HUES48 (cell line): ENCODE results near the gene ATP4A.
"Not testable (repeated sequence)": the region's sequence is repeated elsewhere in the genome, so short reads cannot be mapped to it uniquely, and the experiment has no call there.

Source experiments
- H3K27ac ChIP-seq: one replicate; pipeline ENCODE4 v1.7.0; 2013; ENCODE audit warnings: low read depth, low read length, inconsistent platforms
- H3K27me3 ChIP-seq: 2 replicates; pipeline ENCODE4 v1.6.1; 2013; ENCODE audit warnings: mild to moderate bottlenecking, low read length; ENCODE audit not compliant: control insufficient read depth, insufficient read depth
- H3K36me3 ChIP-seq: 2 replicates; pipeline ENCODE4 v1.6.1; 2013; ENCODE audit warnings: low read length; ENCODE audit not compliant: control insufficient read depth, insufficient read depth
- H3K4me1 ChIP-seq: 2 replicates; pipeline ENCODE4 v1.6.1; 2013; ENCODE audit warnings: mild to moderate bottlenecking, low read length; ENCODE audit not compliant: control insufficient read depth, insufficient read depth
- H3K4me3 ChIP-seq: 2 replicates; pipeline ENCODE4 v1.5.1; 2013; ENCODE audit warnings: mild to moderate bottlenecking, low read depth, low read length
- H3K9ac ChIP-seq: 2 replicates; pipeline ENCODE4 v1.6.1; 2013; ENCODE audit warnings: mild to moderate bottlenecking, low read depth, low read length, moderate library complexity
- H3K9me3 ChIP-seq: 2 replicates; pipeline ENCODE4 v1.6.1; 2013; ENCODE audit warnings: low read length; ENCODE audit not compliant: control insufficient read depth, insufficient read depth

Gene ATP4A

DNA sequence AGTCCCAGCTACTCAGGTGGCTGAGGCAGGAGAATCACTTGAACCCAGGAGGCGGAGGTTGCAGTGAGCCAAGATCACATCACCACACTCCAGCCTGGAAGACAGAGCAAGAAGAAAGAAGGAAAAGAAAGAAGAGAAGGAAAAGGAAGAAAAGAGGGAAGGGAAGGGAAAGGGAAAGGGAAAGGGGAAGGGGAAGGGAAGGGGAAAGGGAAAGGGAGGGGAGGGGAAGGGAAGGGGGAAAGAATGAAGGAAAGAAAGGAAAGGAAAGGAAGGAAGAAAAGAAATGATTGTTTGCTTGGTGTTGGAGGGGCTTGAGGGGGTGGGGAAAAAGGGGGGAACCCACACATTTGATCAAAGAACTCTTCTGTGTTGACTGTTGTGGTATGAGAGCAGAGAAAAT is 32.5 kb upstream of the ATP4A start:
- Histone ChIP-seq H3K36me3 (no peaks in the 10 kb centered on the region), H3K9ac (no peak overlapping the region), H3K9me3 (no peaks in the 10 kb centered on the region), H3K27ac (no peak overlapping the region), H3K27me3 (no peaks in the 10 kb centered on the region), H3K4me1 (no peaks in the 10 kb centered on the region), H3K4me3 (no peak overlapping the region)

DNA sequence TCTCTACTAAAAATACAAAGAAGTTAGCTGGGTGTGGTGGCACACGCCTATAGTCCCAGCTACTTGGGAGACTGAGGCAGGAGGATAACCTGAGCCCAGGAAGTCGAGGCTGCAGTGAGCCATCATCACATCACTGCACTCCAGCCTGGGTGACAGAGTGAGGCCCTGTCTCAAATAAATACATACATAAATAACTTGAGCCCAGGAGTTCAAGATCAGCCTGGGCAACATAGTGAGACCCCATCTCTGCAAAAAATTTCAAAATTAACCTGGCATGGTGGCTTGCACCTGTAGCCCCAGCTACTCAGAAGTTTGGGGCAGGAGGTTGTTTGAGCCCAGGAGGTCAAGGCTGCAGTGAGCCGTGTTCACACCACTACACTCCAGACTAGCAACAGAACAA is 31.6 kb upstream of the ATP4A start:
- not testable (repeated sequence) for H3K4me3 ChIP-seq, H3K27ac ChIP-seq, H3K9me3 ChIP-seq, H3K36me3 ChIP-seq, H3K4me1 ChIP-seq, H3K9ac ChIP-seq, H3K27me3 ChIP-seq

DNA sequence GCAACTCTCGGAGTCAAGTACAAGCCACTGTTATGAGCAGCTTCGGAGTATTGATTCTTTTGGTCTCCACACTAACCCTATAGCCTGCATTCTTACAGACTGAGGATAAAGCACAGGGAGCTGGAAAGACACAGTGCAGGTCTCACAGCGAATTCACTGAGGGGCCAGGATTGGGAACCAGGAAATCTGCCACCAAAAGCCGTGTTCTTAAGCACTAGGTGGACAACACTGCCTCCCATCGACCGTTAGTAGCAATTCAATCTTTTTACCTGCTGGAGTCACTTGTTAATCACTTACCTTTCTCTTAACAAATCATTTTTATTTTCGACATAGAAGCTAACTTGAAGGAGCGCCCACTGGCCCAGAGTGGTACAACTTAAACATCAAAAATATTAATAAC is 28.8 kb upstream of the ATP4A start:
- no peaks in the 10 kb centered on the region for H3K27me3 ChIP-seq
- H3K4me1 ChIP-seq = no peaks in the 10 kb centered on the region
- H3K36me3 ChIP-seq = no peaks in the 10 kb centered on the region
- H3K27ac ChIP-seq = no peak overlapping the region
- no peak overlapping the region for H3K9ac ChIP-seq
- no peaks in the 10 kb centered on the region for H3K9me3 ChIP-seq
- H3K4me3 ChIP-seq = no peak overlapping the region

DNA sequence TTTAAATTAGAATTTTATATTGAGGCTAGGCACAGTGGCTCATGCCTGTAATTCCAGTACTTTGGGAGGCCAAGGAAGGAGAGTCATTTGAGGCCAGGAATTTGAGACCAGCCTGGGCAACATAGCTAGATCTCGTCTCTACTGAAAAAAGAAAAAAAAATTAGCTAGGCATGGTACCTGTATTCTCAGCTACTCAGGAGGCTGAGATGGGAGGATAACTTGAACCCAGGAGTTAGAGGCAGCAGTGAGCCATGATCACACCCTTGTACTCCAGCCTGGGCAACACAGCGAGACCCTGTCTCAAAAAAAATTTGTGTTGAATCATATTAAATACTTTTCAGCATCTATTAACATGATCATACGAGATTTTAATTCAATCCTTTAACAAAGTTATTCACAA is 27.4 kb upstream of the ATP4A start:
- H3K36me3 ChIP-seq = no peaks in the 10 kb centered on the region
- no peak overlapping the region for H3K9ac ChIP-seq
- no peak overlapping the region for H3K27ac ChIP-seq
- H3K27me3 ChIP-seq = no peaks in the 10 kb centered on the region
- no peaks in the 10 kb centered on the region for H3K4me1 ChIP-seq
- H3K9me3 ChIP-seq = no peaks in the 10 kb centered on the region
- no peak overlapping the region for H3K4me3 ChIP-seq

DNA sequence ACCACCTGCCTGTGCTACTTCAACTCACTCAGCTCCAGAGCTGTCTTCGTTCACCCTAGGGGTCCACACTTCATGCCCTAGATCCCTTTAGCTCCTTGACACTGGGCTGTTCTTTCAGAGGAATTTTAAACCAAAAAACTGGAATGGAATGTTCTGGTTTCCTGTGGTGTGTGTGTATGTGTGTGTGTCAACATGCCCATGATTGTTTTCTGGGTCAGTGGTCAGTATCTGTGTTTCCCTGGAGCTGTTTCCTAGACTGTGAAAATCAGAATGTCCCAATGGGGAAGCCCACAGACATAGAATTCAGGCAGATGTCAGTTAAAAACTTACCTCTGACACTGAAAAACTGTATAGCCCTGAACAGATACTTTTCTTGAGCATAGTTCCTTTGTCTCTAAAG is 23.9 kb upstream of the ATP4A start:
- Histone ChIP-seq H3K9ac (no peak overlapping the region), H3K27me3 (no peaks in the 10 kb centered on the region; the same call in 1 of the 2 replicates), H3K36me3 (no peaks in the 10 kb centered on the region), H3K4me3 (no peak overlapping the region), H3K4me1 (no peaks in the 10 kb centered on the region), H3K27ac (no peak overlapping the region), H3K9me3 (no peaks in the 10 kb centered on the region)

DNA sequence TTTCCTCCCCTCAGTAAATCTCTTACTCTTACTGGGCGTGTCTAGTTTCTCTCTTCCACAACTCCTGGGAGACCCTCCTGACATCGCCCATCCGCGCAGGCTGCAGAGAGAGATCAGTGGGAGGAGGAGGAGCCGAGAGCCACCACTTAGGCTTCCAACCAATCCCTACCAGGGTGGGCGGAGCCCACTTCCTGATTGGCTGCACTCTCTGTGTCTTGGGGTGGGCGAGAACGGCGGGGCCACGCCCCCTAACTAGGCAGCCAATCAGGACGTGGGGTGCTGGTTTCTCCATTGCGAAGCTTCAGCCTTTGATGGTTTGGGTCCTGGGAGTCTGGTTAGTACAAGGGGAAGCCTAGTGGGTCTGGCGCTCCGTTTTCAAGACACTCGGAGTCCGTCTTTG is 22.4 kb upstream of the ATP4A start, which contains the start of gene PMIS2:
Gene PMIS2, plus strand, starts transcription at position 326 of the 400 bp plus-strand sequence. CDS start 87 bp downstream, outside the sequence.
- H3K27me3 ChIP-seq = no peaks in the 10 kb centered on the region; the same call in 1 of the 2 replicates
- H3K9me3 ChIP-seq = no peaks in the 10 kb centered on the region; the same call in 1 of the 2 replicates
- no peaks in the 10 kb centered on the region for H3K4me1 ChIP-seq
- no peak within 1 kb of the TSS for H3K4me3 ChIP-seq
- H3K36me3 ChIP-seq = no peaks in the 10 kb centered on the region
- H3K9ac ChIP-seq = no peak within 1 kb of the TSS
- H3K27ac ChIP-seq = no peak within 1 kb of the TSS

DNA sequence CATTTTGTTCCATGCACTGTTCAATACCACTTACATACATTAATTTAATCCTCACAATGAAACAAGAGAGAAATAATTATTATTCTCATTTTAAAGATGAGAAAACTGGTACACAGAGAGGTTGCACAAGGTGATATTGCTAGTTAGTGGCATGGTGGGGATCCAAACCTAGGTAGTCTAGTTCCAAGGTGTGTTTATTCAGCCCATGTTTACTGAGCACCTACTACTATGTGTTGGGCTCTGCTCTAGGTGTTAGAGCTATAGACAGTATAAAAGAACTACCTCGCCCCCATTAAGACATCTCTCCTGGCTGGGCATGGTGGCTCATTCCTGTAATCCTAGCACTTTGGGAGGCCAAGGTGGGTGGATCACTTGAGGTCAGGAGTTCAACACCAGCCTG is 19.3 kb upstream of the ATP4A start:
- H3K36me3 ChIP-seq = no peaks in the 10 kb centered on the region
- H3K27me3 ChIP-seq = no peaks in the 10 kb centered on the region; the same call in 1 of the 2 replicates
- H3K9ac ChIP-seq = no peak overlapping the region
- no peak overlapping the region for H3K27ac ChIP-seq
- no peak overlapping the region for H3K4me3 ChIP-seq
- no peaks in the 10 kb centered on the region for H3K4me1 ChIP-seq
- H3K9me3 ChIP-seq = peaks cover 8% of the 10 kb centered on the region

DNA sequence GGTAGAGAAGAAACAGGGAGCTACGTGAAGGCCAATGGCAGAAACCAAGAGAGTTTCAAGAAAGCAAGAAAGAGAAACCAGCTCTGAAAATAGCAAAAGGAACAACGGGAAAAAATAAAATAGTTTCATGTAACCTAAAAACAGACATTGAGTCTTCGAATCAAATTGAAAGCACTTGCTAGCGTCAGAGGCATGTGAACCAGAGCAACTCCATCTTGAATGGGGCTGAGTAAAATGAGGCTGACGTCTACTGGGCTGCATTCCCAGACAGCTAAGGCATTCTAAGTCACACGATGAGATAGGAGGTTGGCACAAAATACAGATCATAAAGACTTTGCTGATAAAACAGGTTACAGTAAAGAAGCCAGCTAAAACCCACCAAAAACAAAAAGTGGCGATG is 15.2 kb upstream of the ATP4A start:
- H3K27me3 ChIP-seq = no peaks in the 10 kb centered on the region
- no peaks in the 10 kb centered on the region for H3K4me1 ChIP-seq
- no peak overlapping the region for H3K27ac ChIP-seq
- no peaks in the 10 kb centered on the region for H3K36me3 ChIP-seq
- no peak overlapping the region for H3K4me3 ChIP-seq
- no peak overlapping the region for H3K9ac ChIP-seq
- peaks cover 20% of the 10 kb centered on the region for H3K9me3 ChIP-seq

DNA sequence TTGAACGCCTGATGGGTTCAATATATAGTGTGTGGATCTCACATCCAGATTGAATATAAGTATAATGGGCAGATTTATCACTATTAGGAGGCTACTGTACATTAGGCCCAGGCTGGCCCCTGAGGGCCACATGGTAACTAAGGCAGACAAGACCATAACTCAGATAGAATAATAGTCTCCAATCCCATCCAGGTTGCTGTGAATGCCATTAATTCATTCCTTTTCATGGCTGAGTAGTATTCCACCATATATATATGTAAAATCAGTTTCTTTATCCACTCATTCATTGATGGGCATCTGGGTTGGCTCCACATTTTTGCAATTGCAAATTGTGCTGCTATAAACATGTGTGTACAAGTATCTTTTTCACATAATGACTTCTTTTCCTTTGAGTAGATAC is 14.5 kb upstream of the ATP4A start:
- Histone ChIP-seq H3K4me1 (no peaks in the 10 kb centered on the region), H3K9ac (no peak overlapping the region), H3K4me3 (no peak overlapping the region), H3K27me3 (no peaks in the 10 kb centered on the region), H3K9me3 (peaks cover 20% of the 10 kb centered on the region), H3K36me3 (no peaks in the 10 kb centered on the region), H3K27ac (no peak overlapping the region)

DNA sequence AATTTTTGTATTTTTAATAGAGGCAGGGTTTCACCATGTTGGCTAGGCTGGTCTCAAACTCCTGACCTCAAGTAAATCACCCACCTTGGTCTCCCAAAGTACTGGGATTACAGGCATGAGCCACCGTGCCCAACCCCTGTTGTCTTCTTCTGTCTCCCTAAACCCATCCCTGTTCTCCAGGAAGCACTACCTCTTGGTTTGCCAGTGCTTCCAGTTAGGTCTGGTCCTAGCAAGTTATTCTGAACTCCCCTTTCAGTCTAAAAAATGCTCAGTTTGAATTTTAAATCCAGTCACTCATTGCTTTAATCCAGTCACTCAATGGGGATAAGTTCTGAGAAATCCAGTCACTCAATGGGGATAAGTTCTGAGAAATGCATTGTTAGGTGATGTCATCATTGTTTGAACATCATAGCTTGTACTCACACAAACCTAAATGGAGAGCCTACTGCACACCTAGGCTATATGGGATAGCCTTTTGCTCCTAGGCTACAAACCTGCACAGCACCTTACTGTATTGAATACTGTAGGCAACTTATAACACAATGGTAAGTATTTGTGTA is 8.0 kb upstream of the ATP4A start:
- H3K4me1 ChIP-seq = no peaks in the 10 kb centered on the region
- H3K27me3 ChIP-seq = no peaks in the 10 kb centered on the region
- no peaks in the 10 kb centered on the region for H3K36me3 ChIP-seq
- H3K9ac ChIP-seq = no peak overlapping the region
- peaks cover 10% of the 10 kb centered on the region for H3K9me3 ChIP-seq
- H3K4me3 ChIP-seq = no peak overlapping the region
- H3K27ac ChIP-seq = no peak overlapping the region

DNA sequence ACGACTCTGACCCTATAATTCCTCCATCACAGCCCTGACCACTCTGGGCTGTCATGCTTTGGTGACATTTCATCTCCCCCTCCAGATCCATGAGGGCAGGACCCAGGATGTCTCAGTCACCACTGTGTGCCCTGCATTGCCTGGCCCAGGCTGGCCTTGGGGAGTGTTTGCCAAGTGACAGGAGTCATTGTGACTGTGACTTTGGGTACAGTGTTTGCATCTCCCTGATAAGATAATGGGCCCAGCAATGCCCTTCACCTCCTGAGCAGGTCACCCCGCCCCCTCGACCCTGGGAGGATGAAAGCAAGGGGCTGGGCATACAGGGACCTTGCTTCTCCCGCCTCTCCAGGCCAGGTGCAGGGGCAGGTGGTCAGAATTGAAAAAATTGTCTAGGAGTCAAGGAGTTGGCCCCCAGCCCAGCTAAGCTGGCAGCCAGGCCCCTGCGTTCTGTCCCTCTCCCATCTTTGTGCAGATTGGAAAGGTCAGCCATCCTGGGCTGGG is 5.9 kb upstream of the ATP4A start:
- Histone ChIP-seq H3K9ac (no peak overlapping the region), H3K27me3 (no peaks in the 10 kb centered on the region)

More for the DNA sequence above, 5.9 kb upstream of the ATP4A start:
- H3K4me3 ChIP-seq = no peak overlapping the region
- no peaks in the 10 kb centered on the region for H3K9me3 ChIP-seq
- H3K4me1 ChIP-seq = no peaks in the 10 kb centered on the region
- no peak overlapping the region for H3K27ac ChIP-seq
- H3K36me3 ChIP-seq = no peaks in the 10 kb centered on the region
